K562 (cell line): ENCODE data around the gene USP14. TPM values are rescaled to one million over a fixed set of nuclear protein-coding genes. Genes with fewer than 3 reads are reported as not detected.

ENCODE experiments used
- CBX3 ChIP-seq, 2 experiments: IDR thresholded peaks; 1 replicate in 1 of 2; 2 replicates in 1 of 2; pipeline ENCODE4 v1.6.1; 2012; ENCODE audit warnings: inconsistent platforms in 2 of 2, low read length in 2 of 2, borderline replicate concordance in 1 of 2, control low read depth in 1 of 2
- CLOCK ChIP-seq: fragments of 250-450 bp; sonication (Bioruptor Pico); IDR thresholded peaks from 2 replicates; pipeline ENCODE4 v1.4.0; 2020; ENCODE audit warnings: mild to moderate bottlenecking, moderate library complexity, borderline replicate concordance
- EP300 ChIP-seq: IDR thresholded peaks from 2 replicates; pipeline ENCODE4 v1.6.1; 2012; ENCODE audit warnings: low read length, improper control_type of control experiment
- ETV1 ChIP-seq: fragments of 450-650 bp; conservative IDR thresholded peaks from 2 replicates; pipeline ENCODE4 v1.6.1; 2016; ENCODE audit warnings: missing genetic modification characterization, control low read depth, low read depth, missing compliant biosample characterization
- HDGF ChIP-seq: fragments of 450-650 bp; IDR thresholded peaks from 2 replicates; pipeline ENCODE4 v1.6.1; 2016
- IRF1 ChIP-seq: sonication (generic); formaldehyde crosslinking; IDR thresholded peaks from 2 replicates; pipeline ENCODE4 v1.8.0; 2022; ENCODE audit warnings: missing genetic modification reagents, mild to moderate bottlenecking, borderline replicate concordance
- NRF1 ChIP-seq, 2 experiments: fragments of 450-650 bp; IDR thresholded peaks in 1 of 2; conservative IDR thresholded peaks in 1 of 2; 2 replicates each; pipeline ENCODE4 v1.6.1; 2014; ENCODE audit warnings: mild to moderate bottlenecking in 2 of 2
- PKNOX1 ChIP-seq: fragments of 450-650 bp; IDR thresholded peaks from 2 replicates; pipeline ENCODE4 v1.6.1; 2016
- PYGO2 ChIP-seq: fragments of 450-650 bp; IDR thresholded peaks from 2 replicates; pipeline ENCODE4 v1.6.1; 2016; ENCODE audit warnings: mild to moderate bottlenecking, missing genetic modification characterization, moderate library complexity, missing compliant biosample characterization
- TRIM25 ChIP-seq: fragments of 450-650 bp; IDR thresholded peaks from 2 replicates; pipeline ENCODE4 v1.7.0; 2016; ENCODE audit warnings: borderline replicate concordance
- U2AF2 ChIP-seq: fragments of 200-400 bp; formaldehyde crosslinking; optimal IDR thresholded peaks from 2 replicates; pipeline ENCODE3; 2017; ENCODE audit warnings: low read depth, mild to moderate bottlenecking, low read length
- ZBTB33 ChIP-seq: sonication (generic); formaldehyde crosslinking; IDR thresholded peaks from 2 replicates; pipeline ENCODE4 v1.8.1; 2023; ENCODE audit warnings: mild to moderate bottlenecking, missing genetic modification reagents
- ZBTB7A ChIP-seq: IDR thresholded peaks from 2 replicates; pipeline ENCODE4 v1.6.1; 2011; ENCODE audit warnings: low read depth, mild to moderate bottlenecking, low read length, moderate library complexity, borderline replicate concordance; ENCODE audit not compliant: control insufficient read depth
- ZNF146 ChIP-seq: IDR thresholded peaks from one replicate; pipeline ENCODE4 v1.6.1; 2018; ENCODE audit warnings: missing compliant biosample characterization; ENCODE audit not compliant: unreplicated experiment
- ZNF280A ChIP-seq: fragments of 450-650 bp; IDR thresholded peaks from 2 replicates; pipeline ENCODE4 v1.6.1; 2018; ENCODE audit warnings: mild to moderate bottlenecking, low read depth; ENCODE audit not compliant: partially characterized antibody
- ZNF696 ChIP-seq: fragments of 250-450 bp; sonication (Bioruptor Pico); conservative IDR thresholded peaks from 2 replicates; pipeline ENCODE4 v1.4.0; 2020; ENCODE audit warnings: mild to moderate bottlenecking, moderate library complexity
- ZNF707 ChIP-seq: fragments of 250-450 bp; sonication (Bioruptor Pico); conservative IDR thresholded peaks from 2 replicates; pipeline ENCODE4 v1.8.0; 2022; ENCODE audit warnings: inconsistent platforms, mild to moderate bottlenecking, moderate library complexity
- polyA plus RNA-seq, 8 experiments: library from polyadenylated mRNA; depleted of rRNA in 4 of 8; stranded (reverse) in 5 of 8; unstranded in 3 of 8; fragments of >200 nt; fragmentation: Nextera tagmentation in 2 of 8; fragmentation: Illumina TruSeq in 1 of 8; extraction: Ambion mirVana in 2 of 8; extraction: Trizol in 1 of 8; gene quantifications; 2 replicates each; pipeline versions ENCODE4 v1.2.1 to v1.2.3, GENCODE V29; 2011 to 2014; ENCODE audit warnings: inconsistent platforms in 1 of 8, missing spikeins in 1 of 8
- total RNA-seq, 7 experiments: library from RNA; depleted of rRNA in 6 of 7; stranded (reverse); fragments of >200 nt in 6 of 7; fragmentation: Illumina TruSeq in 2 of 7; extraction: Trizol in 2 of 7; gene quantifications; 2 replicates each; pipeline versions ENCODE4 v1.2.1 to v1.2.3, GENCODE V29; 2011 to 2021; ENCODE audit warnings: low replicate concordance in 1 of 7

Gene USP14
- total and polyA plus RNA-seq, 9 of the 15 experiments (the other 6 are each of a cell fraction or from before 2014, with no cell fraction given): 18.7 to 129 (median 40.3) TPM

GRCh38 chr18:111306-112014 lies 46.9 kb upstream of the USP14 start (continued):
- TF ChIP-seq NRF1 (conservative IDR thresholded peaks at IDR 0.05 in 1 of 2, IDR thresholded peaks at IDR 0.05 in 1 of 2) (peak; percentile 86 to 88), ZBTB7A (peak; percentile 36; the same call in 1 of the 2 replicates), PKNOX1 (no peak), U2AF2 (no peak), EP300 (no peak), IRF1 (CRISPR knock-in tag) (no peak), HDGF (no peak), PYGO2 (tag) (no peak), CBX3 (IDR thresholded peaks at IDR 0.05; ENCODE audit: borderline replicate concordance in 1 of 2, low read length in 2 of 2) (peak in 1 of 2 experiments; percentile 26; a peak in 1 of 3 replicates), TRIM25 (no peak), ZNF707 (no peak), ETV1 (tag) (no peak), ZNF280A (no peak), ZBTB33 (CRISPR knock-in tag) (peak; percentile 42; the same call in 1 of the 2 replicates), CLOCK (CRISPR knock-in tag) (no peak), ZNF696 (CRISPR knock-in tag) (no peak), ZNF146 (no peak)
